Measurements from ENCODE around the gene KIF3A.
A peak's percentile ranks its signal among the peaks of the same experiment; 100 is the strongest.

KIF3A gene

DNA sequence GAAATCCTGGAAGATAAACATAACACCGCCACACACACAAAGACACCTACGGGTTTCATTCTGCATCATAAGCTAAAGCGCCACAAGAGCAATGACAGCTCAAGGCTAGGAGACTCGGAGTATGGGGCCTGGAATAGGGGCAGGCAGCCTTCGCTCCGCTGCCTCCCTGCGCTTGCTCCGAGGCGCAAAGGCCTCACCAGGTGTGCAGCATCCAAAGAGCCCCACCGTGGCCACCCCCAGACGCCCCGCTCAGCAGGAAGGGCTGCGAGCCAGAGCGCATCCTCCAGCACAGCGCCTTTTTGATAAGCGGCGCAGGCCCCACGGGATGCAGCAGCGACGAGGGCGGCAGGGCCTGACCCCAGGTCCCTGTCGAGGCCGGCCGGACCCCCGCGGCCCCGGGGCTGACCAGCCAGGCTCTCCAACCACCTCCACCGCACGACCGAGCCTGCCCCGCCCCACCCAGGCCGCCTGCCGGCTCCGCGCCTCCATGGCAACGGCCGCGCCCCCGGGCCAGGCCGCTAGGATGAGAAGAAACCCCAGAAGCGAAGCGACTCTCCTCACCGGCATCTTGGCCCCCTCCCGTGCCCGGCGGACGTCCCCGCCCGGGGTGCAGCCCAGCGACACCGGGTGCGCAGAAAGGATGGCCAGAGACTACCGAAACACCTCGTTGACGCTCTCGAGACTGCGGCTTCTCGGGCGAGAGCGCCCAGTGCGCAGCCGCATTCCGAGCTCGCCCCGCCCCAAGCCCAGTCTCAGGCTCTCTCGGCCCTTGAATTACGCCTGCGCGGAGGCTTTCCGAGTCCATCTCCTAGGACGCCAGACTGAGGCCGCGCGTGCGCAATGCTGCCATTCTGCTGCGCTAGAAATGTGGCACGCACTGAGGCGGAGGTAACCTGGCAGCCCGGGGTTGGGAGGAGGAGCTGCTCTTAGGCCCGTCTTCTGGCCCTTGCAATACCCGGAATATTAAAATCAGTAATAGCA, at the start of gene KIF3A:
TSS of gene KIF3A (minus strand) at position 694 of the 981 bp plus-strand sequence. CDS start at position 567, 127 bp downstream.
- DNase-seq: peak; percentile 100

GRCh38 chr5:132787076-132787475, 49.7 kb upstream of the KIF3A start:
- no peak for DNase-seq

DNA sequence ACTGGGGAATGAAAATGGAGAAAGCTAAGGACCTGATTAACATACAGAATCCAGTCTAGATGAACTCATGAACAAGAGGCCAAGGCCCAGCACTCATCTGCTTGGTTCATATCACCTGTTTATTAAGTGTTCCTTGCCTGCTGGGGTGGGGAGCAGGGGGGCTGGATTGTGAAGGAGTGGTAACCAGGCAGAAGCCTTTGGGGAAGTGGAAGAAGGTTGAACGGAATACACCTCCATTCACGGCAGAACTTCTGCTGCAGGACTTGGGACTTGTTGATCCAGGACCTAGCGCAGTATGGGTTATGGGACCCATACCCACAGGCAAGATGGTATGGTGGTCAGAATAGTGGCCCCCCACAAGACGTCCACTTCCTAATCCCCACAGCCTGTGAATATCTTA, 48.5 kb upstream of the KIF3A start:
- DNase-seq: no peak

DNA sequence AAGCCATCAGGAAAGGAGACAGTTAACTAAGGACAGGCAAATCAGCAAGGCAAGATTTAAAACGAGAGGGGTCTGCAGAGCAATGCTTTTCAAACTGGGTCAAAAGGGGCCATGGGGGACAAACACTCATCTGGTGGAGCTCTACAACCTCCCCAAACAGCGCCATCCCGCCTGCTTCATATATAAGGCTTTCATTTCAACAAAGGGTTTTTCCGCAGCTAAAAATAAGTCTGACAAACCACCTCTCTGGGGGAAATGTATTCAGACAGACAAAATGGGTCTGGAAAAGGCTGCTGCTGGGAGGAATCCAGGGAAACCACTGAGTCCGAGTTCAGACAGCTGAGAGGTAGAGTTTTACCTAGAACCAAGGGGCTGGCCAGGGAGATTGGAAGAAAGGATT, 48.0 kb upstream of the KIF3A start:
- DNase-seq: no peak

- DNase-seq: no peak
Observed at GRCh38 chr5:132782101-132782500, 44.8 kb upstream of the KIF3A start.

DNA sequence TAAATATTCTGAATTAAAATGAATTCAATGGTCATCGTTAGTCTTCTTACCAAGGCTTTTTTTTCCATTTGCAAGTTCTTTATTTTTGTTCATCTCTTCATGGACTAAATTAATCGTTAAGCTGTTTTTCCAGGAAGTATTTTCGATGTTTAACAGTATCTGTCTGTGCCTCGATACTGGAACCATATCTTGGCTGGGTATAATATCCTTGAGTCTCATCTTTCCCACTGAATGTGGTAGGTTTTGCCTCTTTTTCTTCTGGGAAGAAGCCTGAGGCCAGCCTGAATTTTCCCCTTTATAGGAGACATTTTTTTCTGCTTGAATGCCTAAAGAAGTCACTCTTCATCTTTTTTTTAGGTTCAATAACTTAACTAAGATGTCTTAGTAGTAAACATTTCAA, 43.7 kb upstream of the KIF3A start:
- no peak for DNase-seq

- DNase-seq: no peak
Observed at GRCh38 chr5:132780577-132780976, 43.2 kb upstream of the KIF3A start.

DNA sequence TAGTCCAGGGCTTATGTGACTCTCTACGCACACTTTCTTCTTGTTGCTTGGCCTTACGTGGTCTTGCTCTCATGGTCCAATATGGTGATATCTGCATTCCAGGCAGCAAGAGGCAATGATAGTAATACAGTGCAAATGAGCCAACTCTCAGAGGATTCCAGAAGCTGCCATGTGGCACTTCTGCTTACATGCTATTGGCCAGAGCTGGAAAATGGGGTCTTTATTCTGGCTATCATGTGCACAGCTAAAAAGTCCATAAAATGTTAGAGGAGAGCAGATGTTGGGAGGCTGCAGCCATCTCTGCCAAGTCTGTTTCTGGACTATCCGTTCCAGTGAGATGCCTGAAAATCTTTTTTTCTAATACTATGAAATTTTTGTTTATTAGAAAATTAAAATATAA, 42.6 kb upstream of the KIF3A start:
- no peak for DNase-seq

DNA sequence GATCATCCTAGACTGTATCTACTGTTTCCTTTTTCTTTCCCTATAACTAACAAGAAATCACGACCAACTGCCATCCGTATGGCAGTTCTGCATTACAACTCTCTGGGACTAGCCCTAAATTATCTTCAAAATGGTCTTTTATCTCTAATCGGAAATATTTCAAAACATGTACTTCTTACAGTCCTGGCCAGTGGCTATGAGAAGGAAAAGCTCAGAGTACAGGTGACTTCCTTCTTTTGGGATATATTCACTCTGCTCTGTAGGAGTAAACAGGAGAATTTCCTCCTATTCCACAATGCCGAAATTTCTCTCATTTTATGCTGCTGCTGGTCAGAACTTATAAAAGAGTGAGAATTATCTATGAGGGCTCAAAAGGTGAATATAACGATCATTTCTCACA, 41.5 kb upstream of the KIF3A start:
- no peak for DNase-seq

DNA sequence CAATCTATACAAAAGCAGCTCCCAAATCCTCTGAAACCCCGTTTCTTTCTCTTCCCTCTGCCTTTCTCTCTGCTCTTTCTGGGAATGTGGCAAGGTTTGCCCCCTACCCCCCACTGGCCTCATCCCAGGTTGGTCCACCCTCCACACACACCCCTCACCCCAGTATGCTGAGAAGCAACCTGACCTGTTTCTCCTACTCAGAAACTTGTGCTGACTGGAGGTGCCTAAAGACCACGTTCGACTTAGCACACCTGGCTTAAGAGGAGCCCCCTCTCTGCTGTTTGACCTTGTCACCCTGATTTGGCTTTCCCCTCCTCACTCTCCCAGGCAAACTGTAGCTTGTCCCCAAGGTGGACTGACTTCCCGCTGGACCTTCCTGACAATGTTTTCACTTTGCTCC, 40.8 kb upstream of the KIF3A start:
- DNase-seq: no peak

DNA sequence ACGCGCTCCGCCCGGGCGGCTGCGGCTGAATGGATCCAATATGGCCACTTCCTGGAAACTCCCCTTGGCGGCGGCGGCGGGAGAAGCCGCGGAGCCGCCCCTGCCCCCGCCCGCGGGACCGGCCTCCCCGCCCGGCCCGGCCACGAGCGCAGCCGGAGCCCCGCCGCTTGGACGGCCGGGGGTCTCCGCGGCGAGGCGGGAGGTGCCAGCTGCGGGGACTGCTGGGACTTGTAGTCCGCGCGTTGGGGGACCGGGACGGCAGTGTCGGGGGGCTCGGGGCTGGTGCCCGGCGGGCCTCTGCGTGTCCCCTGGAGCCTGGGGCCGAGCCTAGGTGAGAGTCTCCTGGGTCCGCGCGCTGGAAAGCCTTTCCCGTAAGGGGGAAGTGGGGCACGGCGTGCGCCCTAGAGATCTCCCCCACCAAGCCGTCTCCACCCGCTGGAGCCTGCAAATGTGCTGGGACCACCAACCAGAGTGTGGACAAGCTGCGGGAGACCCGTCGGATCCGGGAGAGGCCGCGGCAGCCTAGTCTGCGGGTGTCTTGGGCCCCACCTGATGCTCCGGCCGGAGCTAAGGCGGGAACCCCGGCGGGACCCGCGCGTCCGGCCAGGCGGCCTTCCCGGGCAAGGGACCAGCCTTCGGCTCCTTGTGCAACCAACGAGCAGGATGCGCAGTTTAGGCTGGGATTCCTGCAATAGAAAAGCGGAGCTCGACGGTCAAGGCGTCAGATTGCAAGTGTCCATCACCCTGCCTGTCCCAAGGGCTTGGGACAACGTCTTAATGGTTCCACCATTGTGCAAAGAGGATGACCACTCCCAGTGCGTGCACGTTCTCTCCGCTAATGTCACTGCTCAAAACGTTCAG, 40.1 kb upstream of the KIF3A start, which contains the start of gene SEPTIN8:
TSS of gene SEPTIN8 (minus strand) at position 31 of the 861 bp plus-strand sequence. CDS start 102 bp downstream, outside the sequence.
- peak; percentile 58 for DNase-seq

- no peak for DNase-seq
Observed at GRCh38 chr5:132776938-132777208, 39.5 kb upstream of the KIF3A start.

GRCh38 chr5:132776131-132776937, 39.0 kb upstream of the KIF3A start:
- peak; percentile 19 for DNase-seq

GRCh38 chr5:132775476-132775961, 38.2 kb upstream of the KIF3A start:
- no peak for DNase-seq

- no peak for DNase-seq
Observed at GRCh38 chr5:132774896-132775295, 37.5 kb upstream of the KIF3A start.

DNA sequence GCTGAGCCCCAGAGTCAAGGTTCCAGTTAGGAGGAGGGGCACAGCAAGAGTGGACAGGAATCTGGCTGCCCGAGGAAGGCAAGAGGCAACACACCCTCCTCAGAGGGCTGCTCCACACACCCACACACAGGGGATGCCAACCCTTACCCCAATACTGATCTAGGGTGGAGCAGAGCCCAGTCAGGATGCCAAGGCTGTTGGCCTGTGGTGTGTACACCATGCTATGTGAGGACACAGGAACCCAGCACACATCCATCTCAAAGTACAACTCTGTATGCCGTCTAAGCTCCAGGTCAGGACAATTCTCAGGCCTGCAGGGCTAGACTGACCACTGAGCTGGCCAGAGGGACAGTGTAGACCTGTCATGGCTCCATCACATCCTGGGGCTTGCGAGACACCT, 37.1 kb upstream of the KIF3A start:
- no peak for DNase-seq

DNA sequence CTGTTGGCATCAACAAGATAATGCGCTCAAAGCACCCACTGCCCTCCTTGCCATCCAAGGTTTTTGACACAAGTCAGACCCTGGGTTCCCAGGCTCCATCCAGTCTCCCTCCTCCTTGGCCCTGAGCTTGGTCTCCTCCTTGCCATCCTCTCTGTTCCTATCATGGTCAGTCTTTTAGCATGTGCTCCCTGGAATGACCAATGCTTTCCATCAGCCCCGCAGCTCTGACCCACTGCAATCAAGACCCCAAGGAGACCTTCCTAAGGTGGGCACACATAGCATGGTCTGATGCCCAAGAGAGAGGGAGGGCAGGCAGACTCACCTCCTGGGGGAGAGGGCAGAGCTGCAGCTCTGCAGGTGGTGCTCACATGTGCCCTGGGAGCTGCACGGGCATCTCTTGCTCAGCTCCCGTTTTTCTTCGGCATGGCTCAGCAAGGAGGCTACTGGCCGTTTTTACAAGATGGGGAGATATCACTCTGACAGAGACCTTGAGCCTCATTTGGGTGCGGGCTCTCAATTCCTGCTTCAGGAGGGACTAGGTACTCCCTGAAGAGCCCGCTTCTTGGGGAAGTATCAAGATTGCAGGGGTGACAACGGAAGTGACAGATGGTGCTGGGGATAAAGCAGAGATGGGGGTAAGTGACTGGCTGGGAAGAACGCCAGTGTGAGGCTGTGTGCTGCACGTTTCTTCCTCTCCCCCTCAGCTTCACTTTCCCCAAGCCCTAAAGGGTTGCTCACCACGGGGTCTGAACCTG, 36.4 kb upstream of the KIF3A start:
- no peak for DNase-seq

- DNase-seq: no peak
Observed at GRCh38 chr5:132773114-132773513, 35.8 kb upstream of the KIF3A start.

- DNase-seq: no peak
Observed at GRCh38 chr5:132772291-132773070, 35.1 kb upstream of the KIF3A start.

GRCh38 chr5:132771503-132771998, 34.2 kb upstream of the KIF3A start:
- no peak for DNase-seq

Measured in stimulated activated CD4-positive, alpha-beta T cell treated with anti-CD3 and anti-CD28 coated beads, Interleukin-15, amount 100 ng/mL, for 24 hours (primary cell).